HG02938 (cell line): Measurements from ENCODE around the gene TNFRSF19.

Source experiments
- ATAC-seq: cut with Tn5 transposase; IDR thresholded peaks from one replicate; pipeline ENCODE4 v1.9.1; 2021; ENCODE audit warnings: mild to moderate bottlenecking, moderate library complexity; ENCODE audit not compliant: unreplicated experiment

Gene TNFRSF19

DNA sequence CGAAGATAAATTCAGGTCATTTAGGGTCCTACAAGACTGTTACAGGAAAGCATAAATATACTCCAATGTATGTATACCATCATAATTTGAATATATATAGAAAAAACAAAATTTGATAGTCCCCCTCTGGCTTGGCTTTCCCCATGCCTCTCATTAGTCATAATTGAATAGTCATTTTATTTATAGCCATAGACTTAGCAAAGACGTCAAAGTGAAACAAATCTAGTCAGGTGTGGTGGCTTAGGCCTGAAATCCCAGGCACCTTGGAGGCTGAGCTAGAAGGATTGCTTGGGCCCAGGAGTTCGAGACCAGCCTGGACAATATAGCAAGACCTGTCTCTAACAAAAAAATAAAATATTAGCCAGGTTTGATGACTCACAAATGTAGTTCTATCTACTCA, 141.1 kb downstream of the TNFRSF19 start:
- ATAC-seq, result no peak

GRCh38 chr13:23714672-23715071, 144.5 kb downstream of the TNFRSF19 start:
- ATAC-seq, result no peak

DNA sequence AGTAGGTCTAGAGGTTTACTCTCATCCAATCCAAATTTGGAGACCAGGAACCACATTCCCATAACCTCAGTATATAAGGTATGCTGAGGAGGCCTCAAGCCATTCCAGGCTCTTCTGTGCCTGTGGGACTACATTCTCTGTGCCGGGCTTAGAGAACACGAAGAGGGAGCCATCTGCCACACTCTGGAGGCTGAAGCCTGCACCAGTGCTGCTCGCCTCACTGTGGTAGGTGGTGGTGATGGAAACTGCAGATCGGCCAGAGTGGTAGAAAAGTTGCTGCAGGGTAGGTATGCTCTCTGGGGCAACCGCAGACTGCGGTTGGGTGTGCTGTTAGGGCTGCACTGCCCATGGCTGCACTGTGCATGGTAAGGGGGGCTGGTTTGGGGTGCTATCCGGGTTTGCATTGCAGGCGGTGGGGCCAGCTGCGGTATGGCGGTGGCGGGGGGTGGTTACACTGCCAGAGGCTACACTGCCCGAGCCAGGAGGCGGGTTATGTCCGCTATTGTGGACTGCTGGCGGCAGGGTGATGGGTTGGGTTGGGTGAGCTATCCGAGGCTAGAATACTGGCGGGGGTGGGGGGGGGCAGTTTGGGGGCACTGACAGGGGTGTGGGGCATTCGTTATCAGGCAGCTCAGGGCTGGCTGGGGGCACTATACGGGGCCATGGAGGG, 145.0 kb downstream of the TNFRSF19 start:
- ATAC-seq, result no peak

- no peak for ATAC-seq
These were observed 145.6 kb downstream of the TNFRSF19 start for GRCh38 chr13:23715762-23716235.

- ATAC-seq, result no peak
These were observed 146.2 kb downstream of the TNFRSF19 start for GRCh38 chr13:23716401-23716800.

- no peak for ATAC-seq
These were observed 148.8 kb downstream of the TNFRSF19 start for GRCh38 chr13:23718996-23719395.

GRCh38 chr13:23722726-23723453, 152.7 kb downstream of the TNFRSF19 start:
- no peak for ATAC-seq

DNA sequence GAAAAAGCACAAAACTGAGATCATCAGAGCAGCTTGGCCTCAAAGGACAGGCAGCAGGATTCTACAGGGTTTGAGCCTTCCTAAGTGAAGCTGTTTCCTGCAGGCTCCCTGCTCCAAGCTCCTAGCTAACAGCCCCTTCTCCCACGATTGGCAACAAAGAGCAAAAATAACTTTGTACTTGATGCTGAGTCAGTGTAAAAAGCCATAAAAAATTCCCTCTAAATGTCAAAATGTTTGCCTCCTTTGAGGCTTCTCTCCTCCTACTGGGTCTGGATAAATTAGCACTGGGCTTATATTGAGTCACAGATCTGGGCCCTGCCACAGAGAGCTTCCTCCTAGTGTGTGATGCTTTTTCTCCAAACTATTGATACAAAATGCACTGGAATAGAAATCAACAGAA, 153.3 kb downstream of the TNFRSF19 start:
- ATAC-seq, result no peak

DNA sequence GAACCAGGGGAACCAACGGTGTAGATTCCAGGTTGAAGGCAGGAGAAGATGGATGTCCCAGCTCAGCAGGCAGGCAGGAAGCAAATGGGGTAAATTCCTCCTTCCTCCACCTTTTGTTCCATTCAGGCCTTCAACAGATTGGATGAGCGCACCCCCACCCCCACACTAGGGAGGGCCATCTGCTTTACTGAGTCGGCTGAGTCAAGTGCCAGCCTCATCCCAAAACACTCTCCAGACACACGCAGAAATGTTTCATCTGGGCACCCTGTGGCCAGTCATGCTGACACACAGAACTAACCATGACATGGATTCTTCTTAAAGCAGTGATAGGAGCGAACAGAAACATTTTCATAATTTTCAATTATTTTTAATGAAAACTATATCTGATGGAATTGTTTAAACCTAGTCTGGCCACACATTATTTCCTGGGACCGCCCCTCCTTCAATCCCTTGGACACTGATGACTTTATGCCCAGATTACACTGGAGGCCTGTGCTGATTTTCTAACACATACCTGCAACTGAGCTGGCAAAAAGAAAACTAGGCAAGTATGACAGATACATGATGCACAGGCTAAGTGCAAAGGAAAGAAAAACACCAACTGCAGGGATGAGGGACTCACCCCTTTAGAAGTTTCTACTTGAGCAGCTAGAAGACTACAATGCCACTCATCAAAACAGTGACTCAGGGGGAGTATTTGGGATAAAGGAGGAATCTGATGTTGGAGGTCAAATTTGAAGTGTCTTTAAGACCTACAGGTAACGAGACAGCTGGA, 154.2 kb downstream of the TNFRSF19 start:
- ATAC-seq, result no peak
